ENCODE measurements around the gene PEX6.

Gene PEX6

GRCh38 chr6:42967228-42967627, 11.8 kb downstream of the PEX6 start:
- Histone ChIP-seq H3K4me1 (ENCODE audit: control insufficient read depth, insufficient read depth, low read length, poor library complexity, severe bottlenecking) (no peaks in the 10 kb centered on the region), H3K4me3 (ENCODE audit: insufficient read depth, low read depth, low read length, poor library complexity, severe bottlenecking) (no peak overlapping the region), H3K9me3 (ENCODE audit: control insufficient read depth, low read length) (no peaks in the 10 kb centered on the region), H3K36me3 (ENCODE audit: control insufficient read depth, insufficient read depth, low read length) (peaks cover 19% of the 10 kb centered on the region), H3K27ac (ENCODE audit: insufficient read depth, low read length, poor library complexity, severe bottlenecking) (no peak overlapping the region), H3K27me3 (replicated peaks; ENCODE audit: control insufficient read depth, insufficient read depth, low read length, poor library complexity, severe bottlenecking) (no peaks in the 10 kb centered on the region)
- DNase-seq: no peak

- no peak overlapping the region for H3K4me3 ChIP-seq (ENCODE audit: insufficient read depth, low read depth, low read length, poor library complexity, severe bottlenecking)
- H3K4me1 ChIP-seq (ENCODE audit: control insufficient read depth, insufficient read depth, low read length, poor library complexity, severe bottlenecking): no peaks in the 10 kb centered on the region
- no peaks in the 10 kb centered on the region for H3K27me3 ChIP-seq (replicated peaks; ENCODE audit: control insufficient read depth, insufficient read depth, low read length, poor library complexity, severe bottlenecking)
- no peaks in the 10 kb centered on the region for H3K9me3 ChIP-seq (ENCODE audit: control insufficient read depth, low read length)
- H3K27ac ChIP-seq (ENCODE audit: insufficient read depth, low read length, poor library complexity, severe bottlenecking): no peak overlapping the region
- DNase-seq: no peak
- peaks cover 19% of the 10 kb centered on the region for H3K36me3 ChIP-seq (ENCODE audit: control insufficient read depth, insufficient read depth, low read length)
Measured at GRCh38 chr6:42966571-42966970, 12.4 kb downstream of the PEX6 start.

GRCh38 chr6:42963855-42964605, 15.0 kb downstream of the PEX6 start:
- H3K36me3 ChIP-seq (ENCODE audit: control insufficient read depth, insufficient read depth, low read length): peaks cover 19% of the 10 kb centered on the region
- no peak overlapping the region for H3K27ac ChIP-seq (ENCODE audit: insufficient read depth, low read length, poor library complexity, severe bottlenecking)
- peaks cover 11% of the 10 kb centered on the region for H3K4me1 ChIP-seq (ENCODE audit: control insufficient read depth, insufficient read depth, low read length, poor library complexity, severe bottlenecking)
- no peak for DNase-seq
- no peaks in the 10 kb centered on the region for H3K9me3 ChIP-seq (ENCODE audit: control insufficient read depth, low read length)
- H3K4me3 ChIP-seq (ENCODE audit: insufficient read depth, low read depth, low read length, poor library complexity, severe bottlenecking): no peak overlapping the region
- H3K27me3 ChIP-seq (replicated peaks; ENCODE audit: control insufficient read depth, insufficient read depth, low read length, poor library complexity, severe bottlenecking): no peaks in the 10 kb centered on the region

GRCh38 chr6:42963179-42963854, 15.7 kb downstream of the PEX6 start:
- Histone ChIP-seq H3K27me3 (replicated peaks; ENCODE audit: control insufficient read depth, insufficient read depth, low read length, poor library complexity, severe bottlenecking) (no peaks in the 10 kb centered on the region), H3K4me1 (ENCODE audit: control insufficient read depth, insufficient read depth, low read length, poor library complexity, severe bottlenecking) (peaks cover 11% of the 10 kb centered on the region), H3K4me3 (ENCODE audit: insufficient read depth, low read depth, low read length, poor library complexity, severe bottlenecking) (no peak overlapping the region), H3K9me3 (ENCODE audit: control insufficient read depth, low read length) (no peaks in the 10 kb centered on the region), H3K36me3 (ENCODE audit: control insufficient read depth, insufficient read depth, low read length) (peaks cover 19% of the 10 kb centered on the region), H3K27ac (ENCODE audit: insufficient read depth, low read length, poor library complexity, severe bottlenecking) (no peak overlapping the region)
- no peak for DNase-seq

- Histone ChIP-seq H3K27ac (ENCODE audit: insufficient read depth, low read length, poor library complexity, severe bottlenecking) (no peak overlapping the region), H3K9me3 (ENCODE audit: control insufficient read depth, low read length) (no peaks in the 10 kb centered on the region), H3K36me3 (ENCODE audit: control insufficient read depth, insufficient read depth, low read length) (peaks cover 19% of the 10 kb centered on the region), H3K4me3 (ENCODE audit: insufficient read depth, low read depth, low read length, poor library complexity, severe bottlenecking) (no peak overlapping the region), H3K27me3 (replicated peaks; ENCODE audit: control insufficient read depth, insufficient read depth, low read length, poor library complexity, severe bottlenecking) (no peaks in the 10 kb centered on the region), H3K4me1 (ENCODE audit: control insufficient read depth, insufficient read depth, low read length, poor library complexity, severe bottlenecking) (peaks cover 11% of the 10 kb centered on the region)
- DNase-seq: no peak
Measured at GRCh38 chr6:42962502-42963178, 16.3 kb downstream of the PEX6 start.

- H3K27me3 ChIP-seq (replicated peaks; ENCODE audit: control insufficient read depth, insufficient read depth, low read length, poor library complexity, severe bottlenecking): no peaks in the 10 kb centered on the region
- no peaks in the 10 kb centered on the region for H3K9me3 ChIP-seq (ENCODE audit: control insufficient read depth, low read length)
- peaks cover 16% of the 10 kb centered on the region for H3K36me3 ChIP-seq (ENCODE audit: control insufficient read depth, insufficient read depth, low read length)
- H3K27ac ChIP-seq (ENCODE audit: insufficient read depth, low read length, poor library complexity, severe bottlenecking): no peak overlapping the region
- no peak for DNase-seq
- peaks cover 11% of the 10 kb centered on the region for H3K4me1 ChIP-seq (ENCODE audit: control insufficient read depth, insufficient read depth, low read length, poor library complexity, severe bottlenecking)
- no peak overlapping the region for H3K4me3 ChIP-seq (ENCODE audit: insufficient read depth, low read depth, low read length, poor library complexity, severe bottlenecking)
Measured at GRCh38 chr6:42962096-42962495, 16.9 kb downstream of the PEX6 start.

GRCh38 chr6:42961020-42961470, 17.9 kb downstream of the PEX6 start:
- H3K4me1 ChIP-seq (ENCODE audit: control insufficient read depth, insufficient read depth, low read length, poor library complexity, severe bottlenecking): peaks cover 11% of the 10 kb centered on the region
- no peaks in the 10 kb centered on the region for H3K27me3 ChIP-seq (replicated peaks; ENCODE audit: control insufficient read depth, insufficient read depth, low read length, poor library complexity, severe bottlenecking)
- no peak for DNase-seq
- no peaks in the 10 kb centered on the region for H3K9me3 ChIP-seq (ENCODE audit: control insufficient read depth, low read length)
- H3K36me3 ChIP-seq (ENCODE audit: control insufficient read depth, insufficient read depth, low read length): peaks cover 12% of the 10 kb centered on the region
- no peak overlapping the region for H3K27ac ChIP-seq (ENCODE audit: insufficient read depth, low read length, poor library complexity, severe bottlenecking)
- H3K4me3 ChIP-seq (ENCODE audit: insufficient read depth, low read depth, low read length, poor library complexity, severe bottlenecking): peak overlapping the region; percentile 58

GRCh38 chr6:42960243-42961019, 18.6 kb downstream of the PEX6 start, which contains the start of gene GNMT:
Gene GNMT (plus strand): TSS chr6:42960754. CDS start chr6:42960768, 14 bp downstream.
- Histone ChIP-seq H3K27me3 (replicated peaks; ENCODE audit: control insufficient read depth, insufficient read depth, low read length, poor library complexity, severe bottlenecking) (no peaks in the 10 kb centered on the region), H3K4me1 (ENCODE audit: control insufficient read depth, insufficient read depth, low read length, poor library complexity, severe bottlenecking) (peaks cover 11% of the 10 kb centered on the region), H3K9me3 (ENCODE audit: control insufficient read depth, low read length) (no peaks in the 10 kb centered on the region), H3K27ac (ENCODE audit: insufficient read depth, low read length, poor library complexity, severe bottlenecking) (peak within 1 kb of the TSS; percentile 32), H3K4me3 (ENCODE audit: insufficient read depth, low read depth, low read length, poor library complexity, severe bottlenecking) (peak within 1 kb of the TSS; percentile 58), H3K36me3 (ENCODE audit: control insufficient read depth, insufficient read depth, low read length) (peaks cover 10% of the 10 kb centered on the region)
- peak in 1 of 3 donors; percentile 22 for DNase-seq

- peak overlapping the region; percentile 58 for H3K4me3 ChIP-seq (ENCODE audit: insufficient read depth, low read depth, low read length, poor library complexity, severe bottlenecking)
Measured at GRCh38 chr6:42959917-42960242, 19.1 kb downstream of the PEX6 start.

More at GRCh38 chr6:42959917-42960242, 19.1 kb downstream of the PEX6 start:
- no peak overlapping the region for H3K27ac ChIP-seq (ENCODE audit: insufficient read depth, low read length, poor library complexity, severe bottlenecking)
- no peaks in the 10 kb centered on the region for H3K9me3 ChIP-seq (ENCODE audit: control insufficient read depth, low read length)
- no peaks in the 10 kb centered on the region for H3K27me3 ChIP-seq (replicated peaks; ENCODE audit: control insufficient read depth, insufficient read depth, low read length, poor library complexity, severe bottlenecking)
- H3K4me1 ChIP-seq (ENCODE audit: control insufficient read depth, insufficient read depth, low read length, poor library complexity, severe bottlenecking): peaks cover 11% of the 10 kb centered on the region
- DNase-seq: no peak
- peaks cover 6% of the 10 kb centered on the region for H3K36me3 ChIP-seq (ENCODE audit: control insufficient read depth, insufficient read depth, low read length)

All from effector memory CD4-positive, alpha-beta T cell (primary cell).